ENCODE measurements around the gene SLC25A23. TPM values are rescaled to one million over a fixed set of nuclear protein-coding genes. Genes with fewer than 3 reads are reported as not detected.

The SLC25A23 gene
- total and polyA plus RNA-seq, 2 donors (not counting 1 experiment from before 2014, with no cell fraction given), result 9.3 to 25.3 TPM

DNA sequence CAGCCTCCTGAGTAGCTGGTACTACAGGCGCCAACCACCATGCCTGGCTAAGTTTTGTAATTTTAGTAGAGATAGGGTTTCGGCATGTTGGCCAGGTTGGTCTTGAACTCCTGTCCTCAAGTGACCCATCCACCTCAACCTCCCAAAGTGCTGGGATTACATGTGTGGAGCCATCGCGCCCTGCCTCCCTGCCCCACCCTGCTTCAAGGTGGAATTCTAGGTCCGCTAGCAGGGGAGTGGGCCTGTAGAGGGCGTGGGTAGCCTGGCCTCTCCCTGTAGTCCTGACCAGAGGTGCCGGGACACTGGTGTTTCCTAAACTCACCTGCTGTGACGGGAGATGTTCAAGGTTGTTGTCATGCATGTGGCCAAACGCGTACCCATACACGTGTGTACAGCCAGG lies 26.4 kb downstream of the SLC25A23 start:
- Histone ChIP-seq H3K4me1 (ENCODE audit: control insufficient read depth in 2 of 2, insufficient read depth in 2 of 2, low read length in 2 of 2) (peaks cover 0 to 5% of the 10 kb centered on the region in 2 donors), H3K9me3 (ENCODE audit: control extremely low read depth in 1 of 3, control insufficient read depth in 2 of 3, insufficient read depth in 1 of 3, low read length in 2 of 3) (peaks cover 0 to 6% (median 0%) of the 10 kb centered on the region in 3 donors), H3K36me3 (replicated peaks in 1 of 2; ENCODE audit: control extremely low read depth in 1 of 2, control insufficient read depth in 1 of 2, extremely low read depth in 1 of 2, insufficient read depth in 2 of 2, low read length in 1 of 2) (no peaks in the 10 kb centered on the region), H3K27ac (ENCODE audit: low read length in 2 of 2) (no peak overlapping the region), H2AFZ (ENCODE audit: insufficient read depth, low read depth, low read length, poor library complexity, severe bottlenecking) (no peak overlapping the region), H3K79me2 (ENCODE audit: control insufficient read depth, insufficient read depth, low read length) (no peaks in the 10 kb centered on the region), H3K4me2 (replicated peaks; ENCODE audit: low read depth, low read length, poor library complexity, severe bottlenecking) (no peak overlapping the region), H4K20me1 (ENCODE audit: control insufficient read depth, insufficient read depth, low read length, poor library complexity, severe bottlenecking) (no peaks in the 10 kb centered on the region), H3K4me3 (ENCODE audit: control extremely low read depth in 1 of 5, extremely low read depth in 1 of 5, insufficient read depth in 1 of 5, low read depth in 2 of 5, low read length in 4 of 5) (no peak overlapping the region), H3K9ac (ENCODE audit: low read length) (no peak overlapping the region), H3K27me3 (replicated peaks in 1 of 4; ENCODE audit: control extremely low read depth in 1 of 4, control insufficient read depth in 3 of 4, insufficient read depth in 4 of 4, low read length in 3 of 4) (no peaks in the 10 kb centered on the region)
- DNase-seq, result no peak
- 91% methylated on average over 7 of the region's 11 CpGs for WGBS (ENCODE audit: insufficient coverage)
- Mint-ChIP-seq H3K27me3 (no peaks in the 10 kb centered on the region), H3K4me1 (no peaks in the 10 kb centered on the region), H3K4me3 (no peak overlapping the region), H3K27ac (no peak overlapping the region), H3K9me3 (ENCODE audit: insufficient read depth) (no peaks in the 10 kb centered on the region)
- intact Hi-C loops (cut with micrococcal nuclease), result no loop called here
- TF ChIP-seq, protein P1, sequence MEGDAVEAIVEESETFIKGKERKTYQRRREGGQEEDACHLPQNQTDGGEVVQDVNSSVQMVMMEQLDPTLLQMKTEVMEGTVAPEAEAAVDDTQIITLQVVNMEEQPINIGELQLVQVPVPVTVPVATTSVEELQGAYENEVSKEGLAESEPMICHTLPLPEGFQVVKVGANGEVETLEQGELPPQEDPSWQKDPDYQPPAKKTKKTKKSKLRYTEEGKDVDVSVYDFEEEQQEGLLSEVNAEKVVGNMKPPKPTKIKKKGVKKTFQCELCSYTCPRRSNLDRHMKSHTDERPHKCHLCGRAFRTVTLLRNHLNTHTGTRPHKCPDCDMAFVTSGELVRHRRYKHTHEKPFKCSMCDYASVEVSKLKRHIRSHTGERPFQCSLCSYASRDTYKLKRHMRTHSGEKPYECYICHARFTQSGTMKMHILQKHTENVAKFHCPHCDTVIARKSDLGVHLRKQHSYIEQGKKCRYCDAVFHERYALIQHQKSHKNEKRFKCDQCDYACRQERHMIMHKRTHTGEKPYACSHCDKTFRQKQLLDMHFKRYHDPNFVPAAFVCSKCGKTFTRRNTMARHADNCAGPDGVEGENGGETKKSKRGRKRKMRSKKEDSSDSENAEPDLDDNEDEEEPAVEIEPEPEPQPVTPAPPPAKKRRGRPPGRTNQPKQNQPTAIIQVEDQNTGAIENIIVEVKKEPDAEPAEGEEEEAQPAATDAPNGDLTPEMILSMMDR (IDR thresholded peaks at IDR 0.05), result no peak
- TF ChIP-seq EZH2 (IDR thresholded peaks at IDR 0.05; ENCODE audit: borderline replicate concordance, insufficient read depth, low read depth, low read length, poor library complexity, severe bottlenecking), result no peak
- ATAC-seq (ENCODE audit: low read depth), result no peak
- ChIA-PET CTCF (no interaction called here), POLR2A (no interaction called here)

DNA sequence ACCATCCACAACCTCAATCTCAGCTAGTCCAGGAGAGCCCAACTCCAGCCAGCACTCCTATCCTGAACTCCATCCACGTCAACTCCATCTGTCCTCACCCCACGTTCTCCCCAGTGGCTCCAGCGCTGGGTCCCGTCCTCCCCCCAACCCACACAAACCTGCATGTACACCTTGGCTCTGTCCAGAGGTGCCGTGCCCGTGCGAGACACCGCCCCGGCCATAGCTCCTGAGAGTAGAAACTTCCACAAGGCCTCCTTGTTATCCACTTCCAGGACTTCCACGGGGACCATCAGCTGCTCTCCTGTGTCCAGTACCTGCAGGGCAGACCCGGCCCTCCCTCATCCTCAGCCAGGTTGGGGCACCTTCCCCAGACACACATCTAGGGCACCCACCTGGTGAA lies 27.7 kb downstream of the SLC25A23 start:
- H3K4me3 Mint-ChIP-seq, result no peak overlapping the region
- ATAC-seq (ENCODE audit: low read depth) (no peak), DNase-seq (no peak)
- ChIA-PET POLR2A (no interaction called here), CTCF (interaction anchor here (0.7 kb wide), 1 partner anchor 176 kb away, joined by 3 read pairs; no protein-coding TSS in a partner anchor)
- no peak overlapping the region for H3K4me3 ChIP-seq (ENCODE audit: control extremely low read depth in 1 of 5, extremely low read depth in 1 of 5, insufficient read depth in 1 of 5, low read depth in 2 of 5, low read length in 4 of 5)
- no peaks in the 10 kb centered on the region for H3K36me3 ChIP-seq (replicated peaks in 1 of 2; ENCODE audit: control extremely low read depth in 1 of 2, control insufficient read depth in 1 of 2, extremely low read depth in 1 of 2, insufficient read depth in 2 of 2, low read length in 1 of 2)
- peaks cover 0 to 5% of the 10 kb centered on the region in 2 donors for H3K4me1 ChIP-seq (ENCODE audit: control insufficient read depth in 2 of 2, insufficient read depth in 2 of 2, low read length in 2 of 2)
- H4K20me1 ChIP-seq (ENCODE audit: control insufficient read depth, insufficient read depth, low read length, poor library complexity, severe bottlenecking), result no peaks in the 10 kb centered on the region
- TF ChIP-seq, protein P1 (IDR thresholded peaks at IDR 0.05), result no peak
- TF ChIP-seq EZH2 (IDR thresholded peaks at IDR 0.05; ENCODE audit: borderline replicate concordance, insufficient read depth, low read depth, low read length, poor library complexity, severe bottlenecking), result no peak
- H3K27ac ChIP-seq (ENCODE audit: low read length in 2 of 2), result no peak overlapping the region
- H2AFZ ChIP-seq (ENCODE audit: insufficient read depth, low read depth, low read length, poor library complexity, severe bottlenecking), result no peak overlapping the region
- no peak overlapping the region for H3K27ac Mint-ChIP-seq
- peaks cover 0 to 6% (median 0%) of the 10 kb centered on the region in 3 donors for H3K9me3 ChIP-seq (ENCODE audit: control extremely low read depth in 1 of 3, control insufficient read depth in 2 of 3, insufficient read depth in 1 of 3, low read length in 2 of 3)
- H3K27me3 ChIP-seq (replicated peaks in 1 of 4; ENCODE audit: control extremely low read depth in 1 of 4, control insufficient read depth in 3 of 4, insufficient read depth in 4 of 4, low read length in 3 of 4), result no peaks in the 10 kb centered on the region
- 97% methylated on average over 11 of the region's 11 CpGs for WGBS (ENCODE audit: insufficient coverage)
- intact Hi-C loops (cut with micrococcal nuclease), result no loop called here
- no peaks in the 10 kb centered on the region for H3K4me1 Mint-ChIP-seq
- no peak overlapping the region for H3K4me2 ChIP-seq (replicated peaks; ENCODE audit: low read depth, low read length, poor library complexity, severe bottlenecking)
- H3K9ac ChIP-seq (ENCODE audit: low read length), result no peak overlapping the region
- no peaks in the 10 kb centered on the region for H3K27me3 Mint-ChIP-seq
- no peaks in the 10 kb centered on the region for H3K79me2 ChIP-seq (ENCODE audit: control insufficient read depth, insufficient read depth, low read length)
- no peaks in the 10 kb centered on the region for H3K9me3 Mint-ChIP-seq (ENCODE audit: insufficient read depth)

Data from B cell (primary cell).